Kidney epithelial cell (primary cell): Measurements from ENCODE around the gene USP5. TPM values are rescaled to one million over a fixed set of nuclear protein-coding genes. Genes with fewer than 3 reads are reported as not detected.

Experiments
- DNase-seq: peaks from one replicate; pipeline ENCODE4 v3.0.0-alpha.2; 2010; ENCODE audit warnings: low read depth
- H3K27me3 ChIP-seq: 2 replicates; pipeline ENCODE4 v1.6.0; 2011; ENCODE audit warnings: low read length; ENCODE audit not compliant: control insufficient read depth, insufficient read depth
- H3K36me3 ChIP-seq: 2 replicates; pipeline ENCODE4 v1.5.1; 2011; ENCODE audit warnings: low read length; ENCODE audit not compliant: control insufficient read depth, insufficient read depth
- H3K4me3 ChIP-seq: 2 replicates; pipeline ENCODE4 v1.5.1; 2011; ENCODE audit warnings: low read depth, mild to moderate bottlenecking, control low read depth, low read length
- CTCF ChIP-seq: IDR thresholded peaks from 2 replicates; pipeline ENCODE4 v1.5.1; 2011; ENCODE audit warnings: mild to moderate bottlenecking, moderate library complexity, low read length, control low read depth, inconsistent platforms; ENCODE audit not compliant: insufficient read depth, poor library complexity, severe bottlenecking
- total RNA-seq: library from RNA; depleted of rRNA; stranded (reverse); fragments of >200 nt; gene quantifications from 2 replicates; pipeline ENCODE4 v1.2.3, GENCODE V29; 2015

Gene USP5
- total RNA-seq, 1 donor from 2014 or later: 70.1 TPM

GRCh38 chr12:6840761-6841515 lies 11.0 kb upstream of the USP5 start, which contains the start of gene GNB3:
Gene GNB3, plus strand, starts transcription at chr12:6840925. Its CDS starts 363 bp downstream, at chr12:6841288.
- Histone ChIP-seq H3K4me3 (no peak within 1 kb of the TSS), H3K27me3 (no peaks in the 10 kb centered on the region), H3K36me3 (peaks cover 2% of the 10 kb centered on the region)
- no peak for TF ChIP-seq CTCF
- DNase-seq: no peak

GRCh38 chr12:6842075-6842474 lies 9.9 kb upstream of the USP5 start:
- no peaks in the 10 kb centered on the region for H3K27me3 ChIP-seq
- TF ChIP-seq CTCF: no peak
- no peak for DNase-seq
- H3K4me3 ChIP-seq: no peak overlapping the region
- H3K36me3 ChIP-seq: peaks cover 3% of the 10 kb centered on the region

GRCh38 chr12:6843118-6843902 lies 8.6 kb upstream of the USP5 start:
- Histone ChIP-seq H3K4me3 (no peak overlapping the region), H3K27me3 (no peaks in the 10 kb centered on the region), H3K36me3 (peaks cover 6% of the 10 kb centered on the region)
- no peak for TF ChIP-seq CTCF
- DNase-seq: no peak

- no peak overlapping the region for H3K4me3 ChIP-seq
Measured at GRCh38 chr12:6845395-6845794, 6.6 kb upstream of the USP5 start.

GRCh38 chr12:6846316-6846869 lies 5.6 kb upstream of the USP5 start:
- H3K27me3 ChIP-seq: no peaks in the 10 kb centered on the region
- DNase-seq: no peak
- H3K4me3 ChIP-seq: no peak overlapping the region
- peaks cover 4% of the 10 kb centered on the region for H3K36me3 ChIP-seq
- TF ChIP-seq CTCF: no peak

More at GRCh38 chr12:6845395-6845794, 6.6 kb upstream of the USP5 start:
- TF ChIP-seq CTCF: no peak
- no peaks in the 10 kb centered on the region for H3K27me3 ChIP-seq
- peaks cover 4% of the 10 kb centered on the region for H3K36me3 ChIP-seq
- DNase-seq: no peak
